HEK293T (cell line): ENCODE results near the gene CLIP4.

Experiments
- ARNT ChIP-seq: fragments of 450-650 bp; IDR thresholded peaks from 2 replicates; pipeline ENCODE4 v1.6.1; 2017; ENCODE audit warnings: mild to moderate bottlenecking
- BHLHE40 ChIP-seq: fragments of 450-650 bp; IDR thresholded peaks from 2 replicates; pipeline ENCODE4 v1.6.1; 2016; ENCODE audit warnings: mild to moderate bottlenecking, moderate library complexity, borderline replicate concordance
- ELF4 ChIP-seq: fragments of 450-650 bp; IDR thresholded peaks from 2 replicates; pipeline ENCODE4 v1.6.1; 2017; ENCODE audit warnings: antibody characterized with exemption
- FOXK2 ChIP-seq: fragments of 450-650 bp; IDR thresholded peaks from 2 replicates; pipeline ENCODE4 v1.6.1; 2016; ENCODE audit warnings: mild to moderate bottlenecking
- NFRKB ChIP-seq: fragments of 450-650 bp; IDR thresholded peaks from 2 replicates; pipeline ENCODE4 v1.6.1; 2016; ENCODE audit warnings: mild to moderate bottlenecking, moderate library complexity
- SP1 ChIP-seq: fragments of 450-650 bp; IDR thresholded peaks from 2 replicates; pipeline ENCODE4 v1.6.1; 2017
- SUZ12 ChIP-seq: fragments of 450-650 bp; IDR thresholded peaks from 2 replicates; pipeline ENCODE4 v1.6.1; 2016; ENCODE audit warnings: mild to moderate bottlenecking

DNA sequence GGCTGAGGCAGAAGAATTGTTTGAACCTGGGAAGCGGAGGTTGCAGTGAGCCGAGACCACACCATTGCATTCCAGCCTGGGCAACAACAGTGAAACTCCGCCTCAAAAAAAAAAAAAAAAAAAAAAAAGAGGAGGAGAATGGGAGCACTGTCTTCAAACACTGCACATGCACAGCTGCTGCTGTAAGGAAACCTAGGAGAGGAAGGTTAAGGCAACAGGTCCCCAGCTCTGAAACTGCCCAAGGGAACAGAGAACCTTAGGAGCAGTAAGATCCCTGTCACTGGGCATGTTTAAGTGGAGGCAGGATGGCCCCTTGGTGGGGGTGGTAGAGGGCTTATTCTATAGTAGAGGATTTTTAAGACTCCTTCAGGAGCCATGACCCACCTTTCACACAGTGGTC lies 111.2 kb downstream of the CLIP4 start:
- no peak for TF ChIP-seq ELF4
- TF ChIP-seq NFRKB, result no peak
- no peak for TF ChIP-seq BHLHE40
- no peak for TF ChIP-seq SP1
- TF ChIP-seq FOXK2, result no peak
- no peak for TF ChIP-seq ARNT
- no peak for TF ChIP-seq SUZ12
